ENCODE data around the gene CHST6.

Gene CHST6

GRCh38 chr16:75537776-75538175 is 42.5 kb upstream of the CHST6 start:
- DNase-seq (no peak), ATAC-seq (ENCODE audit: insufficient read depth, low read depth) (no peak)

GRCh38 chr16:75535901-75536300 is 40.7 kb upstream of the CHST6 start, which contains the start of gene CHST5:
Gene CHST5 (minus strand): TSS chr16:75536108. CDS start chr16:75530384, 5,724 bp downstream.
- Histone ChIP-seq H3K79me2 (ENCODE audit: insufficient read depth, low read length) (no peaks in the 10 kb centered on the region), H4K20me1 (ENCODE audit: insufficient read depth, low read length) (no peaks in the 10 kb centered on the region), H3K36me3 (ENCODE audit: insufficient read depth, low read length) (no peaks in the 10 kb centered on the region), H3K27ac (ENCODE audit: low read length) (no peak within 1 kb of the TSS), H2AFZ (ENCODE audit: low read depth, low read length) (no peak within 1 kb of the TSS), H3K27me3 (ENCODE audit: insufficient read depth, low read length, poor library complexity) (no peaks in the 10 kb centered on the region), H3K9me3 (ENCODE audit: insufficient read depth, low read length, severe bottlenecking) (no peaks in the 10 kb centered on the region), H3K9ac (ENCODE audit: low read depth, low read length) (no peak within 1 kb of the TSS), H3K4me2 (ENCODE audit: insufficient read depth, low read length) (no peak within 1 kb of the TSS), H3K4me3 (ENCODE audit: low read depth in 1 of 2, low read length in 2 of 2) (no peak within 1 kb of the TSS), H3K4me1 (ENCODE audit: insufficient read depth, low read length) (no peaks in the 10 kb centered on the region)
- TF ChIP-seq EZH2 (IDR thresholded peaks at IDR 0.05; ENCODE audit: borderline replicate concordance, low read depth, low read length, severe bottlenecking): no peak
- TF ChIP-seq CTCF (IDR thresholded peaks at IDR 0.05; ENCODE audit: borderline replicate concordance, extremely low read depth, low read length, poor library complexity, severe bottlenecking): no peak
- DNase-seq: no peak
- ATAC-seq (ENCODE audit: insufficient read depth, low read depth): no peak

More at GRCh38 chr16:75537776-75538175, 42.5 kb upstream of the CHST6 start:
- H2AFZ ChIP-seq (ENCODE audit: low read depth, low read length): no peak overlapping the region
- H3K4me1 ChIP-seq (ENCODE audit: insufficient read depth, low read length): no peaks in the 10 kb centered on the region
- H3K9me3 ChIP-seq (ENCODE audit: insufficient read depth, low read length, severe bottlenecking): no peaks in the 10 kb centered on the region
- H3K27me3 ChIP-seq (ENCODE audit: insufficient read depth, low read length, poor library complexity): no peaks in the 10 kb centered on the region
- H3K36me3 ChIP-seq (ENCODE audit: insufficient read depth, low read length): no peaks in the 10 kb centered on the region
- H3K4me2 ChIP-seq (ENCODE audit: insufficient read depth, low read length): no peak overlapping the region
- no peak for TF ChIP-seq EZH2 (IDR thresholded peaks at IDR 0.05; ENCODE audit: borderline replicate concordance, low read depth, low read length, severe bottlenecking)
- no peak for TF ChIP-seq CTCF (IDR thresholded peaks at IDR 0.05; ENCODE audit: borderline replicate concordance, extremely low read depth, low read length, poor library complexity, severe bottlenecking)
- H3K79me2 ChIP-seq (ENCODE audit: insufficient read depth, low read length): no peaks in the 10 kb centered on the region
- no peaks in the 10 kb centered on the region for H4K20me1 ChIP-seq (ENCODE audit: insufficient read depth, low read length)
- no peak overlapping the region for H3K27ac ChIP-seq (ENCODE audit: low read length)
- H3K4me3 ChIP-seq (ENCODE audit: low read depth in 1 of 2, low read length in 2 of 2): no peak overlapping the region
- no peak overlapping the region for H3K9ac ChIP-seq (ENCODE audit: low read depth, low read length)

GRCh38 chr16:75535211-75535843 is 40.1 kb upstream of the CHST6 start:
- no peaks in the 10 kb centered on the region for H3K79me2 ChIP-seq (ENCODE audit: insufficient read depth, low read length)
- no peak overlapping the region for H3K9ac ChIP-seq (ENCODE audit: low read depth, low read length)
- H3K27ac ChIP-seq (ENCODE audit: low read length): no peak overlapping the region
- H3K36me3 ChIP-seq (ENCODE audit: insufficient read depth, low read length): no peaks in the 10 kb centered on the region
- TF ChIP-seq CTCF (IDR thresholded peaks at IDR 0.05; ENCODE audit: borderline replicate concordance, extremely low read depth, low read length, poor library complexity, severe bottlenecking): no peak
- no peak for TF ChIP-seq EZH2 (IDR thresholded peaks at IDR 0.05; ENCODE audit: borderline replicate concordance, low read depth, low read length, severe bottlenecking)
- DNase-seq (no peak), ATAC-seq (ENCODE audit: insufficient read depth, low read depth) (no peak)
- no peak overlapping the region for H3K4me2 ChIP-seq (ENCODE audit: insufficient read depth, low read length)
- H2AFZ ChIP-seq (ENCODE audit: low read depth, low read length): no peak overlapping the region
- H3K27me3 ChIP-seq (ENCODE audit: insufficient read depth, low read length, poor library complexity): no peaks in the 10 kb centered on the region
- no peak overlapping the region for H3K4me3 ChIP-seq (ENCODE audit: low read depth in 1 of 2, low read length in 2 of 2)
- no peaks in the 10 kb centered on the region for H3K4me1 ChIP-seq (ENCODE audit: insufficient read depth, low read length)
- H4K20me1 ChIP-seq (ENCODE audit: insufficient read depth, low read length): no peaks in the 10 kb centered on the region
- H3K9me3 ChIP-seq (ENCODE audit: insufficient read depth, low read length, severe bottlenecking): no peaks in the 10 kb centered on the region

All from DND-41 (cell line).